ENCODE measurements around the gene LPIN1. TPM values are rescaled to one million over a fixed set of nuclear protein-coding genes. Genes with fewer than 3 reads are reported as not detected.
"Not testable (repeated sequence)": the region's sequence is repeated elsewhere in the genome, so short reads cannot be mapped to it uniquely, and the experiment has no call there.

LPIN1 gene
- polyA plus RNA-seq, 1 donor: 10.9 TPM

- H3K27ac ChIP-seq (ENCODE audit: low read length): no peak overlapping the region
- no peaks in the 10 kb centered on the region for H3K27me3 ChIP-seq (ENCODE audit: control insufficient read depth, insufficient read depth, low read length)
- no peaks in the 10 kb centered on the region for H3K4me1 ChIP-seq (ENCODE audit: control insufficient read depth, insufficient read depth, low read length)
- no peaks in the 10 kb centered on the region for H3K9me3 ChIP-seq (ENCODE audit: control insufficient read depth, low read depth, low read length)
- no peak overlapping the region for H3K4me3 ChIP-seq (ENCODE audit: low read length)
- no peak for DNase-seq
- 71% methylated on average over 1 of the region's 8 CpGs for WGBS (ENCODE audit: insufficient coverage, low lambda C conversion rate)
- H3K36me3 ChIP-seq (ENCODE audit: control insufficient read depth, insufficient read depth, low read length): no peaks in the 10 kb centered on the region
Observed at GRCh38 chr2:11852526-11853196, 106.2 kb downstream of the LPIN1 start.

- no peaks in the 10 kb centered on the region for H3K4me1 ChIP-seq (ENCODE audit: control insufficient read depth, insufficient read depth, low read length)
- no peaks in the 10 kb centered on the region for H3K9me3 ChIP-seq (ENCODE audit: control insufficient read depth, low read depth, low read length)
- no peak for DNase-seq
- no peak overlapping the region for H3K4me3 ChIP-seq (ENCODE audit: low read length)
- H3K27ac ChIP-seq (ENCODE audit: low read length): no peak overlapping the region
- no peaks in the 10 kb centered on the region for H3K36me3 ChIP-seq (ENCODE audit: control insufficient read depth, insufficient read depth, low read length)
- WGBS (ENCODE audit: insufficient coverage, low lambda C conversion rate): 100% methylated on average over 1 of the region's 5 CpGs
- no peaks in the 10 kb centered on the region for H3K27me3 ChIP-seq (ENCODE audit: control insufficient read depth, insufficient read depth, low read length)
Observed at GRCh38 chr2:11853197-11853588, 106.8 kb downstream of the LPIN1 start.

- no peak for DNase-seq
- no peak overlapping the region for H3K27ac ChIP-seq (ENCODE audit: low read length)
- H3K4me3 ChIP-seq (ENCODE audit: low read length): no peak overlapping the region
- H3K27me3 ChIP-seq (ENCODE audit: control insufficient read depth, insufficient read depth, low read length): no peaks in the 10 kb centered on the region
- no CpG with 5 or more reads among the region's 10 CpGs for WGBS (ENCODE audit: insufficient coverage, low lambda C conversion rate)
- no peaks in the 10 kb centered on the region for H3K4me1 ChIP-seq (ENCODE audit: control insufficient read depth, insufficient read depth, low read length)
- no peaks in the 10 kb centered on the region for H3K9me3 ChIP-seq (ENCODE audit: control insufficient read depth, low read depth, low read length)
- H3K36me3 ChIP-seq (ENCODE audit: control insufficient read depth, insufficient read depth, low read length): no peaks in the 10 kb centered on the region
Observed at GRCh38 chr2:11855064-11855760, 108.8 kb downstream of the LPIN1 start.

GRCh38 chr2:11856095-11856494, 109.7 kb downstream of the LPIN1 start:
- no peaks in the 10 kb centered on the region for H3K4me1 ChIP-seq (ENCODE audit: control insufficient read depth, insufficient read depth, low read length)
- no peak for DNase-seq
- no peaks in the 10 kb centered on the region for H3K36me3 ChIP-seq (ENCODE audit: control insufficient read depth, insufficient read depth, low read length)
- H3K4me3 ChIP-seq (ENCODE audit: low read length): no peak overlapping the region
- no peak overlapping the region for H3K27ac ChIP-seq (ENCODE audit: low read length)
- 60% methylated on average over 1 of the region's 5 CpGs for WGBS (ENCODE audit: insufficient coverage, low lambda C conversion rate)
- no peaks in the 10 kb centered on the region for H3K9me3 ChIP-seq (ENCODE audit: control insufficient read depth, low read depth, low read length)
- H3K27me3 ChIP-seq (ENCODE audit: control insufficient read depth, insufficient read depth, low read length): no peaks in the 10 kb centered on the region

- H3K4me1 ChIP-seq (ENCODE audit: control insufficient read depth, insufficient read depth, low read length): no peaks in the 10 kb centered on the region
- no peaks in the 10 kb centered on the region for H3K9me3 ChIP-seq (ENCODE audit: control insufficient read depth, low read depth, low read length)
- H3K4me3 ChIP-seq (ENCODE audit: low read length): no peak overlapping the region
- H3K36me3 ChIP-seq (ENCODE audit: control insufficient read depth, insufficient read depth, low read length): no peaks in the 10 kb centered on the region
- H3K27ac ChIP-seq (ENCODE audit: low read length): no peak overlapping the region
- H3K27me3 ChIP-seq (ENCODE audit: control insufficient read depth, insufficient read depth, low read length): peaks cover 3% of the 10 kb centered on the region
- WGBS (ENCODE audit: insufficient coverage, low lambda C conversion rate): no CpG with 5 or more reads among the region's 2 CpGs
- no peak for DNase-seq
Observed at GRCh38 chr2:11858883-11859282, 112.5 kb downstream of the LPIN1 start.

- no CpG with 5 or more reads among the region's 3 CpGs for WGBS (ENCODE audit: insufficient coverage, low lambda C conversion rate)
- not testable (repeated sequence) for H3K27ac ChIP-seq (ENCODE audit: low read length); H3K36me3 ChIP-seq (ENCODE audit: control insufficient read depth, insufficient read depth, low read length); H3K4me1 ChIP-seq (ENCODE audit: control insufficient read depth, insufficient read depth, low read length); H3K4me3 ChIP-seq (ENCODE audit: low read length); H3K9me3 ChIP-seq (ENCODE audit: control insufficient read depth, low read depth, low read length); DNase-seq; H3K27me3 ChIP-seq (ENCODE audit: control insufficient read depth, insufficient read depth, low read length)
Observed at GRCh38 chr2:11859975-11860374, 113.5 kb downstream of the LPIN1 start.

GRCh38 chr2:11861044-11861443, 114.6 kb downstream of the LPIN1 start:
- Histone ChIP-seq H3K27ac (ENCODE audit: low read length) (no peak overlapping the region), H3K4me3 (ENCODE audit: low read length) (no peak overlapping the region), H3K36me3 (ENCODE audit: control insufficient read depth, insufficient read depth, low read length) (no peaks in the 10 kb centered on the region), H3K9me3 (ENCODE audit: control insufficient read depth, low read depth, low read length) (no peaks in the 10 kb centered on the region), H3K27me3 (ENCODE audit: control insufficient read depth, insufficient read depth, low read length) (peaks cover 3% of the 10 kb centered on the region), H3K4me1 (ENCODE audit: control insufficient read depth, insufficient read depth, low read length) (no peaks in the 10 kb centered on the region)
- WGBS (ENCODE audit: insufficient coverage, low lambda C conversion rate): no CpG with 5 or more reads among the region's 2 CpGs
- no peak for DNase-seq

GRCh38 chr2:11862049-11862448, 115.6 kb downstream of the LPIN1 start:
- Histone ChIP-seq H3K27me3 (ENCODE audit: control insufficient read depth, insufficient read depth, low read length) (peaks cover 3% of the 10 kb centered on the region), H3K4me1 (ENCODE audit: control insufficient read depth, insufficient read depth, low read length) (no peaks in the 10 kb centered on the region), H3K36me3 (ENCODE audit: control insufficient read depth, insufficient read depth, low read length) (no peaks in the 10 kb centered on the region), H3K27ac (ENCODE audit: low read length) (no peak overlapping the region), H3K9me3 (ENCODE audit: control insufficient read depth, low read depth, low read length) (no peaks in the 10 kb centered on the region), H3K4me3 (ENCODE audit: low read length) (no peak overlapping the region)
- no peak for DNase-seq
- no CpG with 5 or more reads among the region's 3 CpGs for WGBS (ENCODE audit: insufficient coverage, low lambda C conversion rate)

GRCh38 chr2:11863103-11863502, 116.7 kb downstream of the LPIN1 start:
- 67% methylated on average over 1 of the region's 7 CpGs for WGBS (ENCODE audit: insufficient coverage, low lambda C conversion rate)
- Histone ChIP-seq H3K9me3 (ENCODE audit: control insufficient read depth, low read depth, low read length) (no peaks in the 10 kb centered on the region), H3K4me3 (ENCODE audit: low read length) (no peak overlapping the region), H3K36me3 (ENCODE audit: control insufficient read depth, insufficient read depth, low read length) (no peaks in the 10 kb centered on the region), H3K27ac (ENCODE audit: low read length) (no peak overlapping the region), H3K27me3 (ENCODE audit: control insufficient read depth, insufficient read depth, low read length) (peaks cover 3% of the 10 kb centered on the region), H3K4me1 (ENCODE audit: control insufficient read depth, insufficient read depth, low read length) (no peaks in the 10 kb centered on the region)
- no peak for DNase-seq

- Histone ChIP-seq H3K27me3 (ENCODE audit: control insufficient read depth, insufficient read depth, low read length) (peaks cover 3% of the 10 kb centered on the region), H3K36me3 (ENCODE audit: control insufficient read depth, insufficient read depth, low read length) (no peaks in the 10 kb centered on the region), H3K9me3 (ENCODE audit: control insufficient read depth, low read depth, low read length) (no peaks in the 10 kb centered on the region), H3K27ac (ENCODE audit: low read length) (no peak overlapping the region), H3K4me3 (ENCODE audit: low read length) (no peak overlapping the region), H3K4me1 (ENCODE audit: control insufficient read depth, insufficient read depth, low read length) (no peaks in the 10 kb centered on the region)
- 0% methylated on average over 1 of the region's 12 CpGs for WGBS (ENCODE audit: insufficient coverage, low lambda C conversion rate)
- peak; percentile 52 to 63 for DNase-seq
Observed at GRCh38 chr2:11863513-11864328, 117.3 kb downstream of the LPIN1 start.
